HG02759 (cell line): ENCODE results near the gene IFNA4.
"Not testable (repeated sequence)": the region's sequence is repeated elsewhere in the genome, so short reads cannot be mapped to it uniquely, and the experiment has no call there.

Experiments
- ATAC-seq: cut with Tn5 transposase; IDR thresholded peaks from one replicate; pipeline ENCODE4 v1.9.1; 2021; ENCODE audit warnings: mild to moderate bottlenecking, moderate library complexity; ENCODE audit not compliant: unreplicated experiment

IFNA4 gene

GRCh38 chr9:21166560-21166959 lies 20.8 kb downstream of the IFNA4 start, which contains the start of gene IFNA21:
Gene IFNA21 (minus strand): TSS chr9:21166660. CDS start chr9:21166612, 48 bp downstream.
- ATAC-seq: not testable (repeated sequence)

GRCh38 chr9:21165516-21165915 lies 21.9 kb downstream of the IFNA4 start:
- ATAC-seq: no peak

GRCh38 chr9:21160178-21160577 lies 27.2 kb downstream of the IFNA4 start:
- peak; percentile 91 for ATAC-seq

DNA sequence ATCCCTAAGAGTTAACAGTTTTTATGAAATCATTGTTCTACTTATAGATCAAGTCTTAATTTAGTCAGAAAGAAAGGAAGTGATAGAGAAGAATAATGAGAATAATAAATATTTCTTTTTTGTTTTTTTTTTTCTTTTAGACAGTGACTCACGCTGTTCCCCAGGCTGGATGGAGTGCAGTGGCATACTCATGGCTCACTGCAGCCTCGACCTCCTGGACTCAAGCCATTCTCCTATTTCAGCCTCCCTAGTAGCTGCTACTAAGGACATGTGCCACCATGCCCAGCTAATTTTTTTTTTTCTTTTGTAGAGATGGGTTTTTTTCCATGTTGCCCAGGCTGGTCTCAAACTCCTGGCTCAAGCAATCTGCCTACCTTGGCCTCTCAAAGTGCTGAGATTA lies 31.9 kb downstream of the IFNA4 start:
- ATAC-seq: no peak

- peak; percentile 94 for ATAC-seq
Measured at GRCh38 chr9:21154018-21154608, 33.3 kb downstream of the IFNA4 start.

GRCh38 chr9:21153336-21154017 lies 33.9 kb downstream of the IFNA4 start:
- peak; percentile 45 for ATAC-seq

DNA sequence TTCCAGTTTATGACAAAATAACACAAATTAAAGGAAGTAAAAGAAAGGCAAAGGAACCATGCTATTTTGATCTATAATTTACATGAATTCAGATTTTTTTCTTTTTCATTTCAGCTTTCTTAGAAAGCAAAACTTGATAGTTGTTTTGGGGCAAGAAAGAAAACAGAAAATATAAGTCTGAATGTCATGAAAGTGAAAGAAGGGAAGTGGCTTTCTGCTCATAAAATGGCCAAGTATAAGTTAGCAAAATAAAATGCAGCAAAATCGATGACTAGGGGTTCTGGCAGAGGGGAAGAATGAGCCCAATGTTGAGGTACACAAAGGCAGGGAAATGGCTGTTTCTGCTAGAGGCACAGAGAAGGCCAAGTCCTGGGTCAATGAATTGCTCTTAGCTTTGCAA lies 42.8 kb downstream of the IFNA4 start:
- peak; percentile 50 for ATAC-seq

- peak; percentile 64 for ATAC-seq
Measured at GRCh38 chr9:21141427-21141882, 45.9 kb downstream of the IFNA4 start, which contains the start of gene IFNW1. Gene IFNW1 (minus strand): TSS chr9:21141832. CDS start chr9:21141570, 262 bp downstream.

- ATAC-seq: no peak
Measured at GRCh38 chr9:21137020-21137419, 50.4 kb downstream of the IFNA4 start.
